ENCODE results near the gene PDZRN4.
"Not testable (repeated sequence)": the region's sequence is repeated elsewhere in the genome, so short reads cannot be mapped to it uniquely, and the experiment has no call there.

The PDZRN4 gene

GRCh38 chr12:41277946-41278267, 89.8 kb downstream of the PDZRN4 start:
- no peak for DNase-seq (ENCODE audit: low read depth)
- no peak overlapping the region for H3K4me3 ChIP-seq (ENCODE audit: low read depth, low read length)
- TF ChIP-seq CTCF (conservative IDR thresholded peaks at IDR 0.05; ENCODE audit: low read depth, low read length): no peak

- not testable (repeated sequence) for H3K4me3 ChIP-seq (ENCODE audit: low read depth, low read length); DNase-seq (ENCODE audit: low read depth)
Measured at GRCh38 chr12:41280341-41281095, 92.4 kb downstream of the PDZRN4 start.

- H3K4me3 ChIP-seq (ENCODE audit: low read depth, low read length); DNase-seq (ENCODE audit: low read depth): not testable (repeated sequence)
Measured at GRCh38 chr12:41285470-41285869, 97.3 kb downstream of the PDZRN4 start.

- no peak for DNase-seq (ENCODE audit: low read depth)
- H3K4me3 ChIP-seq (ENCODE audit: low read depth, low read length): no peak overlapping the region
- no peak for TF ChIP-seq CTCF (conservative IDR thresholded peaks at IDR 0.05; ENCODE audit: low read depth, low read length)
Measured at GRCh38 chr12:41286426-41286825, 98.3 kb downstream of the PDZRN4 start.

- H3K4me3 ChIP-seq (ENCODE audit: low read depth, low read length): no peak overlapping the region
- no peak for DNase-seq (ENCODE audit: low read depth)
- no peak for TF ChIP-seq CTCF (conservative IDR thresholded peaks at IDR 0.05; ENCODE audit: low read depth, low read length)
Measured at GRCh38 chr12:41287500-41288141, 99.5 kb downstream of the PDZRN4 start.

- no peak for TF ChIP-seq CTCF (conservative IDR thresholded peaks at IDR 0.05; ENCODE audit: low read depth, low read length)
- H3K4me3 ChIP-seq (ENCODE audit: low read depth, low read length): no peak overlapping the region
- DNase-seq (ENCODE audit: low read depth): no peak
Measured at GRCh38 chr12:41288142-41288811, 100.2 kb downstream of the PDZRN4 start.

- H3K4me3 ChIP-seq (ENCODE audit: low read depth, low read length): no peak overlapping the region
- no peak for DNase-seq (ENCODE audit: low read depth)
- TF ChIP-seq CTCF (conservative IDR thresholded peaks at IDR 0.05; ENCODE audit: low read depth, low read length): no peak
Measured at GRCh38 chr12:41289501-41289900, 101.4 kb downstream of the PDZRN4 start.

- TF ChIP-seq CTCF (conservative IDR thresholded peaks at IDR 0.05; ENCODE audit: low read depth, low read length): no peak
- no peak for DNase-seq (ENCODE audit: low read depth)
- no peak overlapping the region for H3K4me3 ChIP-seq (ENCODE audit: low read depth, low read length)
Measured at GRCh38 chr12:41293011-41293410, 104.9 kb downstream of the PDZRN4 start.
